H1 (cell line): ENCODE data around the gene SPPL2A.

Source experiments
- BACH1 ChIP-seq: IDR thresholded peaks from 2 replicates; pipeline ENCODE4 v1.6.1; 2012; ENCODE audit warnings: low read length, improper control_type of control experiment
- POLR2A ChIP-seq, 2 experiments: IDR thresholded peaks; 1 replicate in 1 of 2; 2 replicates in 1 of 2; pipeline ENCODE4 v1.6.1; 2011; ENCODE audit warnings: low read depth in 2 of 2, low read length in 2 of 2, mild to moderate bottlenecking in 2 of 2; ENCODE audit errors: control extremely low read depth in 1 of 2
- RAD21 ChIP-seq, 2 experiments: IDR thresholded peaks in 1 of 2; conservative IDR thresholded peaks in 1 of 2; 2 replicates each; pipeline ENCODE4 v1.6.1; 2011; ENCODE audit warnings: low read depth in 2 of 2, low read length in 2 of 2, improper control_type of control experiment in 1 of 2, inconsistent platforms in 1 of 2, mild to moderate bottlenecking in 1 of 2, moderate library complexity in 1 of 2
- SAP30 ChIP-seq: fragments of 300-600 bp; sonication (generic); IDR thresholded peaks from 2 replicates; pipeline ENCODE4 v1.7.1; 2012; ENCODE audit warnings: low read length, moderate library complexity, mild to moderate bottlenecking, inconsistent platforms; ENCODE audit not compliant: insufficient read depth, insufficient replicate concordance
- TAF7 ChIP-seq: optimal IDR thresholded peaks from 2 replicates; pipeline ENCODE3; 2011; ENCODE audit warnings: low read depth, mild to moderate bottlenecking, inconsistent platforms, low read length, moderate library complexity, borderline replicate concordance
- TF ChIP-seq, protein P1 (sequence below), 3 experiments: IDR thresholded peaks; 1 replicate in 2 of 3; 2 replicates in 1 of 3; pipeline versions ENCODE4 v1.5.1 to v1.6.1; 2011; ENCODE audit warnings: low read length in 3 of 3, mild to moderate bottlenecking in 3 of 3, inconsistent platforms in 2 of 3, low read depth in 1 of 3, moderate library complexity in 1 of 3; ENCODE audit not compliant: insufficient read depth in 1 of 3; ENCODE audit errors: control extremely low read depth in 1 of 3

DNA sequence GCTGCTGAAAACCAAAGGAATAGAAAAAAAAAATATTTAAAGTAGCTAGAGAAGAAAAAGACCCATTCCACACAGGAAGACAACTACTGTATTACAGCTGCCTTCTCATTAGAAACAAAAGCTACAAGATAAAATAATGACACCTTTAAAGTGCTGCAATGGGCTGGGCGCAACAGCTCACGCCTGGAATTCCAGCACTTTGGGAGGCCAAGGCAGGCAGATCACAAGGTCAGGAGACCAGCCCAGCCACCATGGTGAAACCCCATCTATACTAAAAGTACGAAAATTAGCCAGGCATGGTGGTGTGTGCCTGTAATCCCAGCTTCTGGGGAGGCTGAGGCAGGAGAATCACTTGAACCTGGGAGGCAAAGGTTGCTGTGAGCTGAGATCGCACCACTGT, 110.0 kb downstream of the SPPL2A start:
- no peak for TF ChIP-seq BACH1
- TF ChIP-seq TAF7: no peak
- TF ChIP-seq SAP30: no peak
- TF ChIP-seq, protein P1, sequence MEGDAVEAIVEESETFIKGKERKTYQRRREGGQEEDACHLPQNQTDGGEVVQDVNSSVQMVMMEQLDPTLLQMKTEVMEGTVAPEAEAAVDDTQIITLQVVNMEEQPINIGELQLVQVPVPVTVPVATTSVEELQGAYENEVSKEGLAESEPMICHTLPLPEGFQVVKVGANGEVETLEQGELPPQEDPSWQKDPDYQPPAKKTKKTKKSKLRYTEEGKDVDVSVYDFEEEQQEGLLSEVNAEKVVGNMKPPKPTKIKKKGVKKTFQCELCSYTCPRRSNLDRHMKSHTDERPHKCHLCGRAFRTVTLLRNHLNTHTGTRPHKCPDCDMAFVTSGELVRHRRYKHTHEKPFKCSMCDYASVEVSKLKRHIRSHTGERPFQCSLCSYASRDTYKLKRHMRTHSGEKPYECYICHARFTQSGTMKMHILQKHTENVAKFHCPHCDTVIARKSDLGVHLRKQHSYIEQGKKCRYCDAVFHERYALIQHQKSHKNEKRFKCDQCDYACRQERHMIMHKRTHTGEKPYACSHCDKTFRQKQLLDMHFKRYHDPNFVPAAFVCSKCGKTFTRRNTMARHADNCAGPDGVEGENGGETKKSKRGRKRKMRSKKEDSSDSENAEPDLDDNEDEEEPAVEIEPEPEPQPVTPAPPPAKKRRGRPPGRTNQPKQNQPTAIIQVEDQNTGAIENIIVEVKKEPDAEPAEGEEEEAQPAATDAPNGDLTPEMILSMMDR (IDR thresholded peaks at IDR 0.05; ENCODE audit: control extremely low read depth in 1 of 3, insufficient read depth in 1 of 3, low read depth in 1 of 3, low read length in 3 of 3): no peak
- no peak for TF ChIP-seq RAD21 (IDR thresholded peaks at IDR 0.05 in 1 of 2, conservative IDR thresholded peaks at IDR 0.05 in 1 of 2; ENCODE audit: low read depth in 2 of 2, low read length in 2 of 2)
- no peak for TF ChIP-seq POLR2A (IDR thresholded peaks at IDR 0.05; ENCODE audit: control extremely low read depth in 1 of 2, low read depth in 2 of 2, low read length in 2 of 2)
